K562 (cell line): Measurements from ENCODE around the gene LRRC7. TPM values are rescaled to one million over a fixed set of nuclear protein-coding genes. Genes with fewer than 3 reads are reported as not detected.

ENCODE experiments used
- AFF4 ChIP-seq: sonication (generic); formaldehyde crosslinking; IDR thresholded peaks from 2 replicates; pipeline ENCODE4 v1.8.0; 2023; ENCODE audit warnings: mild to moderate bottlenecking, missing genetic modification reagents
- CEBPB ChIP-seq: fragments of 450-650 bp; IDR thresholded peaks from 2 replicates; pipeline ENCODE4 v1.6.1; 2016; ENCODE audit warnings: missing genetic modification characterization, missing compliant biosample characterization
- CTCF ChIP-seq, 3 experiments: IDR thresholded peaks in 2 of 3; conservative IDR thresholded peaks in 1 of 3; 2 replicates each; pipeline ENCODE4 v1.5.1; 2011 to 2012; ENCODE audit warnings: low read length in 3 of 3, mild to moderate bottlenecking in 3 of 3, control low read depth in 2 of 3, improper control_type of control experiment in 1 of 3, inconsistent platforms in 1 of 3, low read depth in 1 of 3, mixed read lengths in 1 of 3, moderate library complexity in 1 of 3; ENCODE audit not compliant: insufficient read depth in 2 of 3
- HDGF ChIP-seq: fragments of 450-650 bp; IDR thresholded peaks from 2 replicates; pipeline ENCODE4 v1.6.1; 2016
- HMG20A ChIP-seq: fragments of 450-650 bp; formaldehyde crosslinking; conservative IDR thresholded peaks from 2 replicates; pipeline ENCODE4 v1.4.0; 2020; ENCODE audit warnings: mild to moderate bottlenecking, mixed read lengths
- NR2C2 ChIP-seq, 2 experiments: fragments of 200-800 bp in 1 of 2; sonication (Bioruptor generic) in 1 of 2; sonication (generic) in 1 of 2; formaldehyde crosslinking in 1 of 2; IDR thresholded peaks; 2 replicates each; pipeline versions ENCODE4 v1.6.1 to v1.8.0; 2016 to 2022; ENCODE audit warnings: mild to moderate bottlenecking in 1 of 2, missing compliant biosample characterization in 1 of 2, missing genetic modification characterization in 1 of 2, missing genetic modification reagents in 1 of 2
- POLR2G ChIP-seq: fragments of 200-400 bp; formaldehyde crosslinking; IDR thresholded peaks from 2 replicates; pipeline ENCODE4 v1.6.1; 2017; ENCODE audit warnings: low read depth, mild to moderate bottlenecking, antibody characterized with exemption, low read length, moderate library complexity
- POLR2H ChIP-seq: IDR thresholded peaks from 2 replicates; pipeline ENCODE4 v1.6.1; 2016; ENCODE audit warnings: missing genetic modification characterization, low read depth, mild to moderate bottlenecking, control low read depth, missing compliant biosample characterization, moderate library complexity
- ZMIZ1 ChIP-seq, 2 experiments: fragments of 150-350 bp in 1 of 2; IDR thresholded peaks; 2 replicates each; pipeline ENCODE4 v1.6.1; 2012 to 2016; ENCODE audit warnings: low read depth in 2 of 2, low read length in 2 of 2, mild to moderate bottlenecking in 1 of 2, moderate library complexity in 1 of 2
- ZNF197 ChIP-seq: fragments of 200-800 bp; sonication (Bioruptor generic); IDR thresholded peaks from 2 replicates; pipeline ENCODE4 v1.6.1; 2016; ENCODE audit warnings: low read depth, missing genetic modification characterization, missing compliant biosample characterization
- polyA plus RNA-seq, 8 experiments: library from polyadenylated mRNA; depleted of rRNA in 4 of 8; stranded (reverse) in 5 of 8; unstranded in 3 of 8; fragments of >200 nt; fragmentation: Nextera tagmentation in 2 of 8; fragmentation: Illumina TruSeq in 1 of 8; extraction: Ambion mirVana in 2 of 8; extraction: Trizol in 1 of 8; gene quantifications; 2 replicates each; pipeline versions ENCODE4 v1.2.1 to v1.2.3, GENCODE V29; 2011 to 2014; ENCODE audit warnings: inconsistent platforms in 1 of 8, missing spikeins in 1 of 8
- total RNA-seq, 7 experiments: library from RNA; depleted of rRNA in 6 of 7; stranded (reverse); fragments of >200 nt in 6 of 7; fragmentation: Illumina TruSeq in 2 of 7; extraction: Trizol in 2 of 7; gene quantifications; 2 replicates each; pipeline versions ENCODE4 v1.2.1 to v1.2.3, GENCODE V29; 2011 to 2021; ENCODE audit warnings: low replicate concordance in 1 of 7
- TF ChIP-seq, protein P1 (sequence below): fragments of 450-650 bp; IDR thresholded peaks from 2 replicates; pipeline ENCODE4 v1.6.1; 2018; ENCODE audit not compliant: partially characterized antibody

The LRRC7 gene
- total and polyA plus RNA-seq, 9 of the 15 experiments (the other 6 are each of a cell fraction or from before 2014, with no cell fraction given) = 0.09 to 0.94 (median 0.49) TPM

GRCh38 chr1:70041317-70042045, 473.8 kb downstream of the LRRC7 start (continued):
- TF ChIP-seq ZMIZ1 (IDR thresholded peaks at IDR 0.05; ENCODE audit: low read depth in 2 of 2, low read length in 2 of 2) = no peak
- peak; percentile 76; the same call in 1 of the 2 replicates for TF ChIP-seq ZNF197
- TF ChIP-seq, protein P1, sequence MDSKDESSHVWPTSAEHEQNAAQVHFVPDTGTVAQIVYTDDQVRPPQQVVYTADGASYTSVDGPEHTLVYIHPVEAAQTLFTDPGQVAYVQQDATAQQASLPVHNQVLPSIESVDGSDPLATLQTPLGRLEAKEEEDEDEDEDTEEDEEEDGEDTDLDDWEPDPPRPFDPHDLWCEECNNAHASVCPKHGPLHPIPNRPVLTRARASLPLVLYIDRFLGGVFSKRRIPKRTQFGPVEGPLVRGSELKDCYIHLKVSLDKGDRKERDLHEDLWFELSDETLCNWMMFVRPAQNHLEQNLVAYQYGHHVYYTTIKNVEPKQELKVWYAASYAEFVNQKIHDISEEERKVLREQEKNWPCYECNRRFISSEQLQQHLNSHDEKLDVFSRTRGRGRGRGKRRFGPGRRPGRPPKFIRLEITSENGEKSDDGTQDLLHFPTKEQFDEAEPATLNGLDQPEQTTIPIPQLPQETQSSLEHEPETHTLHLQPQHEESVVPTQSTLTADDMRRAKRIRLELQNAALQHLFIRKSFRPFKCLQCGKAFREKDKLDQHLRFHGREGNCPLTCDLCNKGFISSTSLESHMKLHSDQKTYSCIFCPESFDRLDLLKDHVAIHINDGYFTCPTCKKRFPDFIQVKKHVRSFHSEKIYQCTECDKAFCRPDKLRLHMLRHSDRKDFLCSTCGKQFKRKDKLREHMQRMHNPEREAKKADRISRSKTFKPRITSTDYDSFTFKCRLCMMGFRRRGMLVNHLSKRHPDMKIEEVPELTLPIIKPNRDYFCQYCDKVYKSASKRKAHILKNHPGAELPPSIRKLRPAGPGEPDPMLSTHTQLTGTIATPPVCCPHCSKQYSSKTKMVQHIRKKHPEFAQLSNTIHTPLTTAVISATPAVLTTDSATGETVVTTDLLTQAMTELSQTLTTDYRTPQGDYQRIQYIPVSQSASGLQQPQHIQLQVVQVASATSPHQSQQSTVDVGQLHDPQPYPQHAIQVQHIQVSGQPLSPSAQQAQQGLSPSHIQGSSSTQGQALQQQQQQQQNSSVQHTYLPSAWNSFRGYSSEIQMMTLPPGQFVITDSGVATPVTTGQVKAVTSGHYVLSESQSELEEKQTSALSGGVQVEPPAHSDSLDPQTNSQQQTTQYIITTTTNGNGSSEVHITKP = peak; percentile 29
- TF ChIP-seq CTCF (IDR thresholded peaks at IDR 0.05 in 2 of 3, conservative IDR thresholded peaks at IDR 0.05 in 1 of 3; ENCODE audit: insufficient read depth in 2 of 3, low read depth in 1 of 3, low read length in 3 of 3) = no peak
- no peak for TF ChIP-seq HDGF
- TF ChIP-seq NR2C2 (CRISPR knock-in tag; IDR thresholded peaks at IDR 0.05) = no peak
- TF ChIP-seq NR2C2 (tag; IDR thresholded peaks at IDR 0.05) = peak; percentile 92
- no peak for TF ChIP-seq AFF4 (CRISPR knock-in tag)
- no peak for TF ChIP-seq HMG20A
- TF ChIP-seq CEBPB = peak; percentile 80
- peak; percentile 79 for TF ChIP-seq POLR2H (tag)
- TF ChIP-seq POLR2G = peak; percentile 47
